GM12865 (cell line): Measurements from ENCODE around the gene MTRF1.

Source experiments
- DNase-seq: peaks from one replicate; pipeline ENCODE4 v3.0.0; 2010; ENCODE audit warnings: low read depth
- H3K4me3 ChIP-seq: 2 replicates; pipeline ENCODE4 v1.5.1; 2011; ENCODE audit warnings: mild to moderate bottlenecking, low read depth, low read length, control low read depth
- CTCF ChIP-seq: IDR thresholded peaks from 2 replicates; pipeline ENCODE4 v1.5.1; 2011; ENCODE audit warnings: low read length, control low read depth, low read depth, inconsistent platforms; ENCODE audit not compliant: insufficient read depth; ENCODE audit errors: missing control alignments

MTRF1 gene

GRCh38 chr13:41196620-41197019, 66.8 kb downstream of the MTRF1 start:
- no peak overlapping the region for H3K4me3 ChIP-seq
- DNase-seq: no peak
- TF ChIP-seq CTCF: peak; percentile 20

GRCh38 chr13:41196011-41196410, 67.4 kb downstream of the MTRF1 start:
- H3K4me3 ChIP-seq: no peak overlapping the region
- TF ChIP-seq CTCF: no peak
- DNase-seq: no peak

- peak; percentile 95 for DNase-seq
- H3K4me3 ChIP-seq: peak within 1 kb of the TSS; percentile 80
- TF ChIP-seq CTCF: no peak
Observed at GRCh38 chr13:41193919-41194824, 69.2 kb downstream of the MTRF1 start, which contains the start of gene KBTBD7. Gene KBTBD7 (minus strand): TSS chr13:41194569. CDS start chr13:41194257, 312 bp downstream.

- TF ChIP-seq CTCF: no peak
- DNase-seq: no peak
- H3K4me3 ChIP-seq: peak overlapping the region; percentile 80; the same call in 1 of the 2 replicates
Observed at GRCh38 chr13:41193469-41193868, 69.9 kb downstream of the MTRF1 start.

GRCh38 chr13:41188584-41188983, 74.8 kb downstream of the MTRF1 start:
- DNase-seq: no peak
- H3K4me3 ChIP-seq: no peak overlapping the region
- no peak for TF ChIP-seq CTCF

- TF ChIP-seq CTCF: no peak
- H3K4me3 ChIP-seq: no peak overlapping the region
- no peak for DNase-seq
Observed at GRCh38 chr13:41186481-41186880, 76.9 kb downstream of the MTRF1 start.
